A673 (cell line): Measurements from ENCODE around the gene MTHFD1L. TPM values are rescaled to one million over a fixed set of nuclear protein-coding genes. Genes with fewer than 3 reads are reported as not detected.

Experiments used
- BruUV-seq: library from RNA; stranded (reverse); fragments of 400-500 nt; replicated peaks from 2 replicates; lab custom pipeline; 2021; lab: Mats Ljungman, UMichigan
- CTCF ChIA-PET: fragments of 300-600 bp; sonication (Branson Sonifier 250); formaldehyde crosslinking; loops from one replicate; lab custom pipeline; 2022; ENCODE audit warnings: antibody characterized with exemption; lab: Charles Lee
- POLR2A ChIA-PET: fragments of 300-600 bp; sonication (Branson Sonifier 250); formaldehyde crosslinking; loops from one replicate; lab custom pipeline; 2022; ENCODE audit warnings: antibody characterized with exemption; ENCODE audit not compliant: low non-redundant PET; lab: Charles Lee
- DNase-seq: peaks from one replicate; pipeline ENCODE4 v3.0.0-alpha.2; 2015; ENCODE audit warnings: low spot score
- H3K27ac ChIP-seq: fragments of 200-600 bp; sonication (generic); 2 replicates; pipeline ENCODE4 v1.5.1; 2016; ENCODE audit warnings: mixed run types, low read depth, mild to moderate bottlenecking, mixed read lengths, antibody characterized with exemption, low read length; ENCODE audit not compliant: poor library complexity, severe bottlenecking
- H3K27me3 ChIP-seq: fragments of 200-600 bp; sonication (generic); replicated peaks from 2 replicates; pipeline ENCODE4 v1.6.1; 2017; ENCODE audit warnings: mixed run types, low read depth, mild to moderate bottlenecking, mixed read lengths, antibody characterized with exemption, low read length; ENCODE audit not compliant: insufficient read depth, poor library complexity
- H3K36me3 ChIP-seq: fragments of 200-600 bp; sonication (generic); 2 replicates; pipeline ENCODE4 v1.6.1; 2016; ENCODE audit warnings: mixed run types, mild to moderate bottlenecking, mixed read lengths, antibody characterized with exemption, low read length; ENCODE audit not compliant: insufficient read depth, poor library complexity, severe bottlenecking
- H3K4me1 ChIP-seq: fragments of 200-600 bp; sonication (generic); 2 replicates; pipeline ENCODE4 v1.6.1; 2017; ENCODE audit warnings: mixed run types, mild to moderate bottlenecking, mixed read lengths, antibody characterized with exemption, low read length; ENCODE audit not compliant: insufficient read depth, poor library complexity, severe bottlenecking
- H3K4me3 ChIP-seq: fragments of 200-600 bp; sonication (generic); 2 replicates; pipeline ENCODE4 v1.5.1; 2016; ENCODE audit warnings: low read depth, mixed run types, mild to moderate bottlenecking, mixed read lengths, low read length; ENCODE audit not compliant: poor library complexity, severe bottlenecking
- H3K9me3 ChIP-seq: fragments of 200-600 bp; sonication (generic); 2 replicates; pipeline ENCODE4 v1.6.1; 2016; ENCODE audit warnings: mixed run types, low read depth, mild to moderate bottlenecking, mixed read lengths, antibody characterized with exemption, low read length; ENCODE audit not compliant: poor library complexity, severe bottlenecking
- EZH2 ChIP-seq: fragments of 200-600 bp; sonication (generic); IDR thresholded peaks from 2 replicates; pipeline ENCODE4 v1.6.1; 2017; ENCODE audit warnings: borderline replicate concordance, low read depth, mild to moderate bottlenecking, mixed read lengths, antibody characterized with exemption, low read length; ENCODE audit not compliant: poor library complexity, severe bottlenecking
- intact Hi-C: fragments of 100-400 bp; cut with micrococcal nuclease; formaldehyde crosslinking; loops from one replicate; pipeline ENCODE4 v1.10.0; 2022; ENCODE audit not compliant: unreplicated experiment
- total RNA-seq: library from RNA; stranded (reverse); gene quantifications from 2 replicates; pipeline ENCODE4 v1.2.3, GENCODE V29; 2021
- TF ChIP-seq, protein P1 (sequence below): fragments of 300-800, 200-600 bp; sonication (generic); conservative IDR thresholded peaks from 2 replicates; pipeline ENCODE4 v1.5.1; 2017; ENCODE audit warnings: low read depth, mild to moderate bottlenecking, antibody characterized with exemption, low read length, moderate library complexity, mixed read lengths

The MTHFD1L gene
- total RNA-seq, 1 experiment from 2014 or later, result 78.7 TPM

DNA sequence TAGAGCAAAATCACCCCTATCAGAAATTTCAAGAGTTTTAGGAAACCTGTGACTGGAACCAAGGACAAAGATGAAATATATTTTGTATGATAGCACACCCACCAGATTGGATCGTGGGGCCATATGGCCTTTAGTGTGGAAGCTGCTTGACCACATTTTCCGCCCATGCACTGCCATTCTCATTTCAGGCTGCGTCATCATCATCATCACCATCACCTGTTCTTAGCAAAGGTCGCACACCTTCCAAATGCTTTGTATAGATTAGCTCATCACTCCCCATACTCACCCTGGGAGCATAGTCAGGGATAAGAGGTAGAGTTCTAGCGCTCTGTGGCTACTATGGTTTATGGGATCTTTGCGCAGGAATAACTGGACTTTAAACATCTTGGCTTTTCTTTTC is 185.7 kb downstream of the MTHFD1L start:
- no peaks in the 10 kb centered on the region for H3K9me3 ChIP-seq
- ChIA-PET POLR2A (no interaction called here), CTCF (no interaction called here)
- H3K27ac ChIP-seq, result no peak overlapping the region
- TF ChIP-seq, protein P1, sequence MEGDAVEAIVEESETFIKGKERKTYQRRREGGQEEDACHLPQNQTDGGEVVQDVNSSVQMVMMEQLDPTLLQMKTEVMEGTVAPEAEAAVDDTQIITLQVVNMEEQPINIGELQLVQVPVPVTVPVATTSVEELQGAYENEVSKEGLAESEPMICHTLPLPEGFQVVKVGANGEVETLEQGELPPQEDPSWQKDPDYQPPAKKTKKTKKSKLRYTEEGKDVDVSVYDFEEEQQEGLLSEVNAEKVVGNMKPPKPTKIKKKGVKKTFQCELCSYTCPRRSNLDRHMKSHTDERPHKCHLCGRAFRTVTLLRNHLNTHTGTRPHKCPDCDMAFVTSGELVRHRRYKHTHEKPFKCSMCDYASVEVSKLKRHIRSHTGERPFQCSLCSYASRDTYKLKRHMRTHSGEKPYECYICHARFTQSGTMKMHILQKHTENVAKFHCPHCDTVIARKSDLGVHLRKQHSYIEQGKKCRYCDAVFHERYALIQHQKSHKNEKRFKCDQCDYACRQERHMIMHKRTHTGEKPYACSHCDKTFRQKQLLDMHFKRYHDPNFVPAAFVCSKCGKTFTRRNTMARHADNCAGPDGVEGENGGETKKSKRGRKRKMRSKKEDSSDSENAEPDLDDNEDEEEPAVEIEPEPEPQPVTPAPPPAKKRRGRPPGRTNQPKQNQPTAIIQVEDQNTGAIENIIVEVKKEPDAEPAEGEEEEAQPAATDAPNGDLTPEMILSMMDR, result no peak
- no peak for TF ChIP-seq EZH2
- no peaks in the 10 kb centered on the region for H3K4me1 ChIP-seq
- no peaks in the 10 kb centered on the region for H3K27me3 ChIP-seq
- DNase-seq, result no peak
- intact Hi-C loops, result no loop called here
- H3K4me3 ChIP-seq, result no peak overlapping the region
- H3K36me3 ChIP-seq, result peaks cover 4% of the 10 kb centered on the region
- no TSS peak for BruUV-seq

DNA sequence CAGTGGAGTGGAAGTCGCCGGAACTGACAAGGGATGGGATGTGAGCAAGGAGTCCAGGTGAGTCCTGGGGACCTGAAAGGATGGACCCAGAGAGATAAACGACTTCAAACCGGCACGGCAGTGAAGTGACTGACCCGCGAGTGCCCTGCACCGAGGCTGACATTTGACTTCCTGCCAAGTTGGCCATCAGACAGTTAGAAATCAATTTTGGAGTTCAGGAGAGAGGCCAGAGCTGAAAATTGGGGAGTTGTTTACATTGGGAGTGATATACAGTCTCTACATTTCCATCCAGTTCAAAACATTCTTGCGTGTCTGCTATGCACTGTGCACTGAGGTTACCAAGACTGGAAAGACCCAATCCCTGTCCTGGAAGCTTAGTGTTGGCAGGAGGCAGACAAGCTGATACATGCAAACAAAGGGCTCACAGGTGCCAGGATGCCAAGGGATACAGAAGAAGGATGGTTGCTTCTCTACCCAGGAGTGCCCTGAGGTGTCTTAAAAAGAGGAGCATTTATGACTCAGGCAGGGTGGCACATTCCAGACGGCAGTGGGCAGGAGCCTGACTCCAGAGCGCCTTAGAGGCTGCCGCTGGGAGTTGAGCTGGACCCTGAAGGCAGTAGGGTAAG is 186.6 kb downstream of the MTHFD1L start:
- Histone ChIP-seq H3K27me3 (no peaks in the 10 kb centered on the region), H3K4me3 (no peak overlapping the region), H3K36me3 (peaks cover 4% of the 10 kb centered on the region), H3K4me1 (no peaks in the 10 kb centered on the region), H3K9me3 (no peaks in the 10 kb centered on the region), H3K27ac (no peak overlapping the region)
- ChIA-PET POLR2A (no interaction called here), CTCF (no interaction called here)
- no peak for DNase-seq
- intact Hi-C loops, result no loop called here
- TF ChIP-seq EZH2, result no peak
- TF ChIP-seq, protein P1, result no peak
- no TSS peak for BruUV-seq

DNA sequence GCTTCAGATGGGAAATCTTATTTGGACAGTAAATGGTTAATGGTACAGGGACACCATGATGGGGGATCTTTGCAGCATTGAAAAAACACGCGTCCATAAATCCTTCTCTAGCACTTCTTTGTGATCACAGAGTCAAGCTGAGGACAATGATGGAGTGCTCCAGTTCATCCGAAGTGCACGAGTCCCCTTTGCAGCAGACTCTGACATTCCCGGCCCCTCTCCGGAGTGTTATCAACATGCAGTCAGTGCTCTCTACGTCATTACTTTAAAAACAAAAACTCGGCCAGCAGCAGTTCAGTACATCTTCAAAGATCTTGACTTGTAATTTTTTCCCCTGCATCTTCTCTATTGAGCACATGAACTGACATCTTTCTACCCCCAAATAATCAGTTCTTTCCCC is 188.8 kb downstream of the MTHFD1L start:
- Histone ChIP-seq H3K27me3 (no peaks in the 10 kb centered on the region), H3K27ac (no peak overlapping the region), H3K4me3 (no peak overlapping the region), H3K36me3 (peaks cover 4% of the 10 kb centered on the region), H3K4me1 (peaks cover 8% of the 10 kb centered on the region), H3K9me3 (no peaks in the 10 kb centered on the region)
- CTCF ChIA-PET, result no interaction called here
- POLR2A ChIA-PET, result no interaction called here
- TF ChIP-seq, protein P1, result no peak
- TF ChIP-seq EZH2, result no peak
- no peak for DNase-seq
- intact Hi-C loops, result no loop called here
- BruUV-seq, result no TSS peak
